Osteocyte (in vitro differentiated cells): ENCODE measurements around the gene SPSB3. TPM values are rescaled to one million over a fixed set of nuclear protein-coding genes. Genes with fewer than 3 reads are reported as not detected.

Experiments used
- DNase-seq: peaks from one replicate; pipeline ENCODE4 v3.0.0; 2021; ENCODE audit warnings: mixed read lengths; ENCODE audit not compliant: unreplicated experiment; ENCODE audit errors: extremely low spot score
- H3K27ac Mint-ChIP-seq: one replicate; pipeline ENCODE4 v1.8.0; 2021; ENCODE audit warnings: mild to moderate bottlenecking, mixed read lengths; ENCODE audit not compliant: unreplicated experiment
- H3K27me3 Mint-ChIP-seq: one replicate; pipeline ENCODE4 v1.8.0; 2021; ENCODE audit warnings: mixed read lengths; ENCODE audit not compliant: unreplicated experiment
- H3K36me3 Mint-ChIP-seq: one replicate; pipeline ENCODE4 v1.8.0; 2021; ENCODE audit warnings: mixed read lengths; ENCODE audit not compliant: unreplicated experiment
- H3K4me1 Mint-ChIP-seq: one replicate; pipeline ENCODE4 v1.8.0; 2021; ENCODE audit warnings: mixed read lengths; ENCODE audit not compliant: unreplicated experiment
- H3K4me3 Mint-ChIP-seq: one replicate; pipeline ENCODE4 v1.8.0; 2021; ENCODE audit warnings: mild to moderate bottlenecking, moderate library complexity, mixed read lengths; ENCODE audit not compliant: unreplicated experiment
- H3K9me3 Mint-ChIP-seq: one replicate; pipeline ENCODE4 v1.8.0; 2021; ENCODE audit warnings: mixed read lengths; ENCODE audit not compliant: unreplicated experiment
- CTCF ChIP-seq: fragments of 200-600 bp; sonication (generic); IDR thresholded peaks from 2 replicates; pipeline ENCODE4 v1.5.0; 2021; ENCODE audit warnings: antibody characterized with exemption, mild to moderate bottlenecking, moderate library complexity
- total RNA-seq: library from RNA; stranded (reverse); gene quantifications from 2 replicates; pipeline ENCODE4 v1.2.1, GENCODE V29; 2021

SPSB3 gene
- total RNA-seq, 1 donor from 2014 or later = 53.4 TPM

DNA sequence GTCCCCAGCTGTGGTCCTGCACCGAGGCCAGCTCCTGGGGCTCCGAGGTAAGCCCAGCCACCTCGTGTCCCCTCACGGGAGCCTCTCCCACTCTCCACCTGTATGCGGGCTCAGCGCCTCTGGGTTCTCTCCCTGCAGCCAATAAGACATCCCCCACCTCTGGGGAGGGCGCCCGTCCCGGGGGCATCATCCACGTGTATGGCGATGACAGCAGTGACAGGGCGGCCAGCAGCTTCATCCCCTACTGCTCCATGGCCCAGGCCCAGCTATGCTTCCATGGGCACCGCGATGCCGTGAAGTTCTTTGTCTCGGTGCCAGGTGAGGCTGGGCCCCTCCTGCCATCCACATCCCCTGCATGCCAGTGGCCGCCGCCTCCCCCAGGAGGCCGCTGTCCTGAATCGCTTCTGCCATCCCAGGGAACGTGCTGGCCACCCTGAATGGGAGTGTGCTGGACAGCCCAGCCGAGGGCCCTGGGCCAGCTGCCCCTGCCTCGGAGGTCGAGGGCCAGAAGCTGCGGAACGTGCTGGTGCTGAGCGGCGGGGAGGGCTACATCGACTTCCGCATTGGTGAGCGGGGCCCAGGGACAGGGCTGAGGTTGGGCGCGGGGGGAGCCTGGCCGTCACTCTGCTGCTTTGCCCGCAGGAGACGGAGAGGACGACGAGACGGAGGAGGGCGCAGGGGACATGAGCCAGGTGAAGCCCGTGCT is 14.2 kb downstream of the SPSB3 start:
- no peak for TF ChIP-seq CTCF

GRCh38 chr16:1767116-1767994 is 15.0 kb downstream of the SPSB3 start:
- no peak for TF ChIP-seq CTCF
- Mint-ChIP-seq H3K4me1 (peaks cover 11% of the 10 kb centered on the region), H3K36me3 (peaks cover 5% of the 10 kb centered on the region), H3K27me3 (no peaks in the 10 kb centered on the region), H3K27ac (no peak overlapping the region), H3K4me3 (no peak overlapping the region), H3K9me3 (no peaks in the 10 kb centered on the region)
- DNase-seq = no peak

More for the DNA sequence above, 14.2 kb downstream of the SPSB3 start:
- H3K9me3 Mint-ChIP-seq = no peaks in the 10 kb centered on the region
- no peaks in the 10 kb centered on the region for H3K27me3 Mint-ChIP-seq
- peaks cover 12% of the 10 kb centered on the region for H3K4me1 Mint-ChIP-seq
- H3K4me3 Mint-ChIP-seq = no peak overlapping the region
- DNase-seq = no peak
- no peak overlapping the region for H3K27ac Mint-ChIP-seq
- H3K36me3 Mint-ChIP-seq = peaks cover 5% of the 10 kb centered on the region

DNA sequence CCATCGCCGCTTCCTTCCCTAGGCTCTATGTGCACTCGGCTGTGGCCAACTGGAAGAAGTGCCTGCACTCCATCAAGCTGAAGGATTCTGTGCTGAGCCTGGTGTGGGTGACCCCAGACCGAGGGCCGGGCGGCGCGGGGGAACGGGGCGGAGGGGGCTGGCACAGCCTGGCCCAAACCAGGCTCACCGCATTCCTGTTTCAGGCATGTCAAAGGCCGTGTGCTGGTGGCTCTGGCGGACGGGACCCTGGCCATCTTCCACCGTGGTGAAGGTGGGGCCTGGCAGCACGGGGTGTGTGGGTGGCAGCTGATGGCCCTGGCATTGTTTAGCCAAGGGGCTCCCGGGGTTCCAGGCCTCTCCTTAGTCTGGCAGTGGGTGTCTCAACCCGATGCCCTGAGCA is 15.7 kb downstream of the SPSB3 start:
- no peak for DNase-seq
- H3K4me3 Mint-ChIP-seq = no peak overlapping the region
- H3K9me3 Mint-ChIP-seq = no peaks in the 10 kb centered on the region
- no peak overlapping the region for H3K27ac Mint-ChIP-seq
- TF ChIP-seq CTCF = no peak
- H3K36me3 Mint-ChIP-seq = peaks cover 5% of the 10 kb centered on the region
- peaks cover 5% of the 10 kb centered on the region for H3K4me1 Mint-ChIP-seq
- no peaks in the 10 kb centered on the region for H3K27me3 Mint-ChIP-seq

DNA sequence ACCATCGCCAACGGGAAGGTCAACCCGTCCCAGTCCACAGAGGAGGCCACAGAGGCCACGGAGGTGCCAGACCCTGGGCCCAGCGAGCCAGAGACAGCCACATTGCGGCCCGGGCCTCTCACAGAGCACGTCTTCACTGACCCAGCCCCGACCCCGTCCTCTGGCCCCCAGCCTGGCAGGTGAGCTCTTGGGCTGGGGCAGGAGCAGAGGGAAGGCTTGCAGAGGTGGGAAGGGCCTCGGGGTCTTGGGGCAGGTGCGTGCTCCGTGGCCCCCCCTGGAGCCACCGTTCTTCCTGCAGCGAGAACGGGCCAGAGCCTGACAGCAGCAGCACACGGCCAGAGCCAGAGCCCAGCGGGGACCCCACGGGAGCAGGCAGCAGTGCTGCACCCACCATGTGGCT is 16.1 kb downstream of the SPSB3 start:
- peaks cover 7% of the 10 kb centered on the region for H3K36me3 Mint-ChIP-seq
- no peaks in the 10 kb centered on the region for H3K9me3 Mint-ChIP-seq
- DNase-seq = no peak
- H3K4me1 Mint-ChIP-seq = peaks cover 4% of the 10 kb centered on the region
- H3K27ac Mint-ChIP-seq = no peak overlapping the region
- no peak for TF ChIP-seq CTCF
- H3K4me3 Mint-ChIP-seq = no peak overlapping the region
- no peaks in the 10 kb centered on the region for H3K27me3 Mint-ChIP-seq

DNA sequence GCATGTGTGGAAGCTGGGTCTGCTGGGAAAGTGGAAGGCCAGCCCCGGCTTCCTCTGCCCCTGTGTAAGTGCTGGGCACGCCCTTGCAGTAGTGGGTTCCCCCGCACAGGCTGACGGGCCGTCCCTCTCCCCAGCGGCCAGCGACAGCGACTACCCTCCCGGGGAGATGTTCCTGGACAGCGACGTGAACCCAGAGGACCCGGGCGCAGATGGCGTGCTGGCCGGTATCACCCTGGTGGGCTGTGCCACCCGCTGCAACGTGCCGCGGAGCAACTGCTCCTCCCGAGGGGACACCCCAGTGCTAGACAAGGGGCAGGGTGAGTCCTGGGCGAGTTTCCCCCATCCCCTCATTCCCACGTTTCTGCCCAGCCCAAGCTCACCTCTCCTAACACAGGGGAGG is 16.5 kb downstream of the SPSB3 start:
- no peak overlapping the region for H3K27ac Mint-ChIP-seq
- no peak for DNase-seq
- H3K9me3 Mint-ChIP-seq = no peaks in the 10 kb centered on the region
- H3K4me3 Mint-ChIP-seq = no peak overlapping the region
- peaks cover 8% of the 10 kb centered on the region for H3K36me3 Mint-ChIP-seq
- no peak for TF ChIP-seq CTCF
- H3K4me1 Mint-ChIP-seq = peaks cover 4% of the 10 kb centered on the region
- H3K27me3 Mint-ChIP-seq = no peaks in the 10 kb centered on the region
